ENCODE results near the gene TMEM167B.

TMEM167B gene

GRCh38 chr1:109083923-109084322 is 6.6 kb upstream of the TMEM167B start:
- DNase-seq: no peak

GRCh38 chr1:109084563-109085517 is 5.7 kb upstream of the TMEM167B start:
- no peak for DNase-seq

GRCh38 chr1:109089242-109090015 is 1.1 kb upstream of the TMEM167B start:
- peak; percentile 72 to 86 for DNase-seq

DNA sequence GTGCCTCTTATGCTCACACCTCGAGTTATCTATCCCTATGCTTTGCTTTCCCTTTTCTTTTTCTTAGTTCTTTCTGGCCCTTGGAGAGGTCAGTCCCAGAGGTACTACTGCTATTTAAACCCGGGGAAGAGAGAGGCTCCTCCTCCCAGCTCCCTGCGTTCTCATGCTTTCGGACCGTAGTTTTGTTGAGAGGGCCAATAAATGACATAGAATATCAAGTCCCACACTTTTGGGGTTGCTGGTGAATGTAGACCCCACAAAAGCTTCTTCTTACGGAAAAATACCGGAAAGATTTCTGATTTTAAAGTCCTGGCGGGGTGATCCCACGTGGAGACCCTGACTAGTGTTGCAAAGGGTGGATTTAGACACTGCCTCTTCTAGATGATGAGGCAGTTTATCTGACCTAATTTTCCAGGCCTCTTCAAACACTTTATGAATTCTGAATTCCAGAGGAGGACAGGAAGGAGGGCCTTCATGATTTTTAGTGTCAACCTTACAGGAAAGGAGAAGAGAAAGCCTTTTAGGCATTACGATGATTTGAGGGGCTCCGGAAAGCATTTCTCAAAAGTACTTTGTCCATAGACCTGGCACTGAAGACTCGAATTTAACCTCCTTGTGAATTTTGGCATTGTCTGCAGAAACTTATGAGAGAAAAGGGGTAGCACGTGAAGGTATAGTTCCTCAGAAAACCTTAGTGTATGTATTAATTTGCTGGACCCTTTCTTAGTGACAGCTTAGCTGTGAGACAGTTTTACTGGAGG is 694 bp downstream of the TMEM167B start:
- DNase-seq: peak in 1 of 2 experiments; percentile 78

DNA sequence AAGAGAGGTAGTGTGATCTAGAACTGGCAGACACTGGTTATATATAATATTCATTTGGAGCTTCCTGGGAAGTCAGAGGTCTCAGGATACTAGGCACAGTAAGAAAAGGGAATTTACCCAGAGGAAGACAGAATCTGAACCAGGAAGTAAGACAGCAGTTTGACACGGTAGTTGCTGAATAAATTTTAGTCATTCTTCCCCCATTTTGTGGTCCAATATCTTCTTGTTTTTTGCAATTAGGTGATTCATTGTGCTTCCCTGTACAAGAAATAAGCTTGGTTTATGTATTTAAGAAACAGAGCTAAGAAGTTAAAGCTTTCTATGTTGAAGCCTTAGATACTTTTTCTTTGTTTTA is 1.3 kb downstream of the TMEM167B start:
- no peak for DNase-seq

- DNase-seq: peak in 1 of 2 experiments; percentile 22
These were observed 3.8 kb downstream of the TMEM167B start for GRCh38 chr1:109094377-109094803.

GRCh38 chr1:109094871-109095270 is 4.3 kb downstream of the TMEM167B start:
- no peak for DNase-seq

DNA sequence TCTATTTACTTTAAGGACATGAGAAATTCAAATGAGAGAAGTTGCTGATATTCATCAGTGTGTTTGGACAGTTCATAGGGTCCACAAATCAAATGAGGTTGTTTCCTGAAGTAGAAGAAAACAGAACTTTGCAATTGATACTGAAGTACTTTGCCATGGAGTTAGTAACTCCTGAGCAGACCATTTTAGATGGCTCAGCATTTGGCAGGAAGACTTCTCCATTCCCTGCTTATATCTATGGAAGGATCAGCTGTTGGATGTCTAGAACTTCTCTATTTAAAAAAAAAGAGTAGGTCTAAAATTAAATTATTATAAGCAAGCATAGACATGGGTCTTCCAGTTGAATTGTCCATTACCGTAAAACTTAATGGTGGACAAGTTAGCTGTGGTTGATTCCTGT is 5.1 kb downstream of the TMEM167B start:
- DNase-seq: no peak

- DNase-seq: no peak
These were observed 5.6 kb downstream of the TMEM167B start for GRCh38 chr1:109096120-109096519.

DNA sequence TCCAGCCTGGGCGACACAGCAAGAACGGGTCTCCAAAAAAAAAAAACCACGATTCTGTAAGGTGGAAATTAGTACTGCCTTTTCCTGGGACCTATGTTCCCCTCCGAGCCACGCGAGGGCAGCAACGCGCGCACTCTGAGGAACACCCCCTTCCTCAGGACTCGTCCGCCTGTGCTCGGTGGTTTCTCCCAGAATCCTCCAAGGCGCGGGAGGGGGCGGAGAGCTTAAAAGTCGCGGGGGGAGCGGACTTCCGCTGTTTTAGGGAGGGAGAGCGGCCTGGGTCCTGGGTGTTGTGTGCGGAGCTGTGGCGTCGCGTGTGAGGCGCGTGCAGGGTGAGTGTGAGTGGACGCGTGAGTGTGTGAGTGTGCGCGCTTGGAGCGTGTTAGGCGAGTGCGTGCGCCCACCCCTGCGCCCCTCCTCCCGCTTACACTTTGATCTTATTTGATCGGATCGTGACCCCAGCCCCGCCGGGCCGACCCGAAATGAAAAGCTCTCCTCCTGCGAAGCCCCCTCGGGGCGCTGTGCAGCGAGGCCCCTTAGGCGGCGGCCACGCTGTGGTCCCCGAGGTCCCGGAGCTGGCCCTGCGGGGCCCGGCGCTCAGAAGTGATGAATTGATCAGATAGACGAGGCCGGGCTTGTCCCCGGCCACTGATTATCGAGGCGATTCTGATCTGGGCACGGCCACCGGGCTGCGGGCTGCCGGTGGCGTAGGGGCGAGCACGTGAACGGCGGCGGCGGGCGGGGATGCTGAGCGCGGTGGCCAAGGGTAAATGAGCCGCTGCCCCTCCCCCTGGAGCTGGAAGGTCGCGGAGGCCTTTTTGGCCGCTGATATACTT is 9.6 kb downstream of the TMEM167B start:
- peak; percentile 85 to 92 for DNase-seq

GRCh38 chr1:109104364-109105151 is 14.0 kb downstream of the TMEM167B start:
- DNase-seq: no peak

- DNase-seq: no peak
These were observed 15.3 kb downstream of the TMEM167B start for GRCh38 chr1:109105881-109106280.

DNA sequence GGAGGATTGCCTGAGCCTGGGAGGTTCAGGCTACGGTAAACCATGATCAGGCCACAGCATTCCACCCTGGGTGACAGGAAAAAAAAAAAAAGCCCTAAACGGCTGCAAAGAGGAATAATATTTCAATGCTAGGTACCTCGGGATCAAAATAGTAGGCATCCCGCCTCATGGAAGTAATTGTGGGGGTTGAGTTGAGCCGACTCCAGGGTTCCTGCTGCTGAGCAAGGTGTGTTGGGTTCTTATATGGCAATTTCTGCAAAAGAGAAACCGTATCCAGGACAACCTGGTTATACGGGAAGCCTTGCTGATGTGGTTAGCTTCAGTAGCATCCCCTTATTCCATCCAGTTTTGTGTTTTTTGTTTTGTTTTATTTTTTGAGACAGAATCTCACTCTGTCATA is 17.2 kb downstream of the TMEM167B start:
- DNase-seq: no peak

DNA sequence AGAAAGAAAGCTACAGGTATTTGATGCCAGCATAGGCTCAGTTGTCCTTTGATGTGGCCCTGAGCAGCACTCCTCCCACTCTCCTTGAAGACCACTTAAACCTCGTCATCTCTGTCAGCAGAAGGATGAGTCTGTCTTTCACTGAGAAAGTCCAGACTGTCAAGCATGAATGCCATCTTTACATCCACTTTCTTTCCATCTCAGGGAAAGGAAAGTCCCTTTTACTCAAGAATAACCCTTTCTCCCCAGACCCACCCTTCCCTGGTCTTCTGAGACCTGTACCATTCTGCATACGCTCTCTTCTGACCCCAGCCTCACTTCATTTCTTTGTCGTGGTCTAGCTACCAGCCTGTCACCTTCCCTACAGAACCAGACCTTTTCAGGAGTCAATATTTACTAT is 19.3 kb downstream of the TMEM167B start:
- DNase-seq: no peak

- no peak for DNase-seq
These were observed 21.0 kb downstream of the TMEM167B start for GRCh38 chr1:109111386-109112055.

GRCh38 chr1:109112056-109112651 is 21.6 kb downstream of the TMEM167B start:
- peak in 1 of 2 experiments; percentile 54 for DNase-seq

- peak; percentile 42 to 75 for DNase-seq
These were observed 22.2 kb downstream of the TMEM167B start for GRCh38 chr1:109112652-109113285.

GRCh38 chr1:109113590-109114341 is 23.2 kb downstream of the TMEM167B start, which contains the start of gene ELAPOR1:
ELAPOR1 (plus strand) TSS chr1:109114115; CDS start chr1:109114184, 69 bp downstream.
- DNase-seq: no peak

DNA sequence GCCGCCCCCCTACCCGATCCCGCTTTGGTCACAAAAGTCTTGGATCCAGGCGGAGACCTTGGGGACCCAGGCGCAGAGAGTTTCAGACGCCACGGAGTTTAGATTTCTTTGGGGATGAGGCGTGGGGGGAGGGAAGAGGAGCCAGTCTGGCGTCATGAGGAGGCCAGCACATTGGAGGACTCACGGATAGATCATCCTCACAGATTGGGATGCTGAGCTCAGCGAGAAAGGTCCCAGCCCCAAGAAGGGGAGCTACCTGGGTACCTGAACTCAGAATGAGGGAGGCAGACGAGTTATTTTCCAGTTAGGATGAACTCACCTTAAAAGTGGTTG is 23.7 kb downstream of the TMEM167B start:
- no peak for DNase-seq

Measured in SW 1271 (cell line).